Lower lobe of right lung (tissue), 2 donors: ENCODE measurements around the gene PHYHD1. TPM values are rescaled to one million over a fixed set of nuclear protein-coding genes. Genes with fewer than 3 reads are reported as not detected.

Experiments used
- ATAC-seq, 2 donors: fragments of 200-7000 bp; cut with Tn5 transposase; one replicate each; pipeline ENCODE4 v1.9.1; 2020 to 2022; ENCODE audit warnings: mild to moderate bottlenecking in 2 of 2, moderate library complexity in 2 of 2
- DNase-seq: peaks from one replicate; pipeline ENCODE4 v3.0.0-alpha.2; 2020
- H3K27ac ChIP-seq: fragments of 200-600 bp; one replicate; pipeline ENCODE4 v1.8.0; 2022
- H3K27me3 ChIP-seq: fragments of 200-600 bp; one replicate; pipeline ENCODE4 v1.8.0; 2022; ENCODE audit warnings: low read depth
- H3K36me3 ChIP-seq: fragments of 200-600 bp; one replicate; pipeline ENCODE4 v1.8.0; 2022; ENCODE audit warnings: mild to moderate bottlenecking
- H3K4me1 ChIP-seq: fragments of 200-600 bp; one replicate; pipeline ENCODE4 v1.8.0; 2022
- H3K4me3 ChIP-seq: fragments of 200-600 bp; one replicate; pipeline ENCODE4 v1.8.0; 2022; ENCODE audit warnings: mild to moderate bottlenecking
- H3K9me3 ChIP-seq: fragments of 200-600 bp; one replicate; pipeline ENCODE4 v1.8.0; 2022
- CTCF ChIP-seq: fragments of 200-600 bp; IDR thresholded peaks from one replicate; pipeline ENCODE4 v1.8.0; 2022; ENCODE audit warnings: antibody characterized with exemption, mild to moderate bottlenecking
- intact Hi-C: fragments of 100-400 bp; cut with DNase I; formaldehyde crosslinking; loops from one replicate; pipeline ENCODE4 v1.11.0; 2022
- total RNA-seq: library from RNA; stranded (reverse); fragmentation: NEBNext Ultra II Directional; extraction: Animal tissue kit (Norgen Biotek cat#: 25700); gene quantifications from one replicate; pipeline ENCODE4 v1.2.1, GENCODE V29; 2021
- donor health status: DM: no; HTN: yes; CAD: no; lungs with severe emphysema.

The PHYHD1 gene
- total RNA-seq, 1 donor from 2014 or later: 39.8 TPM

- Histone ChIP-seq H3K27me3 (no peaks in the 10 kb centered on the region), H3K4me3 (no peak overlapping the region), H3K36me3 (peaks cover 97% of the 10 kb centered on the region), H3K9me3 (no peaks in the 10 kb centered on the region), H3K4me1 (no peaks in the 10 kb centered on the region), H3K27ac (no peak overlapping the region)
- TF ChIP-seq CTCF: no peak
- intact Hi-C loops: no loop called here
- ATAC-seq (no peak), DNase-seq (no peak)
Observed at GRCh38 chr9:128987805-128988204, 67.0 kb downstream of the PHYHD1 start.

Other genes starting within 250 kb of the PHYHD1 start
- gene SET, start 231.8 kb upstream of the PHYHD1 start, total RNA-seq: 197 TPM
- gene PKN3, start 218.5 kb upstream of the PHYHD1 start, total RNA-seq: 11.1 TPM
- 29.4 TPM for gene ZDHHC12, start 196.9 kb upstream of the PHYHD1 start, total RNA-seq
- gene ZER1, start 149.1 kb upstream of the PHYHD1 start, total RNA-seq: 45.5 TPM
- gene TBC1D13, start 133.7 kb upstream of the PHYHD1 start, total RNA-seq: 25.6 TPM
- 21.5 TPM for gene ENDOG, start 102.5 kb upstream of the PHYHD1 start, total RNA-seq
- 32.1 TPM for gene SPOUT1, start 91.2 kb upstream of the PHYHD1 start, total RNA-seq
- gene KYAT1, start 39.0 kb upstream of the PHYHD1 start, total RNA-seq: 7.1 TPM
- 45.5 TPM for gene LRRC8A, start 38.8 kb upstream of the PHYHD1 start, total RNA-seq
- 14.4 TPM for gene DOLK, start 26.6 kb downstream of the PHYHD1 start, total RNA-seq
- 42.4 TPM for gene NUP188, start 26.7 kb downstream of the PHYHD1 start, total RNA-seq
- gene SH3GLB2, start 107.3 kb downstream of the PHYHD1 start, total RNA-seq: 94.7 TPM
- gene MIGA2, start 115.6 kb downstream of the PHYHD1 start, total RNA-seq: 21.2 TPM
- gene DOLPP1, start 160.1 kb downstream of the PHYHD1 start, total RNA-seq: 9.5 TPM
- 23.2 TPM for gene CRAT, start 189.8 kb downstream of the PHYHD1 start, total RNA-seq
- gene PTPA, start 190.4 kb downstream of the PHYHD1 start, total RNA-seq: 100 TPM